Common myeloid progenitor, CD34-positive (primary cell): ENCODE measurements around the gene OPN1LW.

Source experiments
- CTCF ChIA-PET: fragments of 350-600 bp; sonication (Branson Sonifier 250); formaldehyde crosslinking; loops from one replicate; lab custom pipeline; 2021; ENCODE audit warnings: antibody characterized with exemption; lab: Charles Lee
- POLR2A ChIA-PET: fragments of 350-600 bp; sonication (Branson Sonifier 250); formaldehyde crosslinking; loops from one replicate; lab custom pipeline; 2021; ENCODE audit warnings: antibody characterized with exemption; lab: Charles Lee
- DNase-seq, 3 donors: peaks; one replicate each; pipeline versions ENCODE4 v3.0.0 to v3.0.0-alpha.2; 2013
- H3K27ac ChIP-seq, 2 experiments: 1 replicate in 1 of 2; 2 replicates in 1 of 2; pipeline ENCODE4 v1.7.0; 2013; ENCODE audit warnings: inconsistent platforms in 2 of 2, low read length in 2 of 2, mild to moderate bottlenecking in 2 of 2, low read depth in 1 of 2, moderate library complexity in 1 of 2; ENCODE audit not compliant: severe bottlenecking in 2 of 2, insufficient read depth in 1 of 2, poor library complexity in 1 of 2
- H3K27me3 ChIP-seq, 5 experiments: replicated peaks in 2 of 5; 1 replicate in 3 of 5; 2 replicates in 2 of 5; pipeline versions ENCODE4 v1.6.1 to v1.7.0; 2013; ENCODE audit warnings: low read length in 4 of 5, mild to moderate bottlenecking in 2 of 5, moderate library complexity in 2 of 5, inconsistent platforms in 1 of 5; ENCODE audit not compliant: insufficient read depth in 5 of 5, control insufficient read depth in 4 of 5
- H3K36me3 ChIP-seq, 4 experiments: 1 replicate in 2 of 4; 2 replicates in 2 of 4; pipeline versions ENCODE4 v1.6.1 to v1.7.0; 2013; ENCODE audit warnings: low read length in 3 of 4, control low read depth in 1 of 4, mild to moderate bottlenecking in 1 of 4; ENCODE audit not compliant: control insufficient read depth in 4 of 4, insufficient read depth in 4 of 4
- H3K4me1 ChIP-seq, 4 experiments: 1 replicate in 3 of 4; 2 replicates in 1 of 4; pipeline versions ENCODE4 v1.6.1 to v1.7.1; 2013; ENCODE audit warnings: low read length in 3 of 4, mild to moderate bottlenecking in 3 of 4, control low read depth in 1 of 4, inconsistent platforms in 1 of 4, moderate library complexity in 1 of 4; ENCODE audit not compliant: control insufficient read depth in 4 of 4, insufficient read depth in 4 of 4; ENCODE audit errors: control extremely low read depth in 1 of 4
- H3K4me3 ChIP-seq, 7 experiments: 1 replicate in 4 of 7; 2 replicates in 3 of 7; pipeline versions ENCODE4 v1.5.1 to v1.7.0; 2013; ENCODE audit warnings: mild to moderate bottlenecking in 7 of 7, low read length in 6 of 7, moderate library complexity in 6 of 7, inconsistent platforms in 2 of 7, low read depth in 2 of 7, control low read depth in 1 of 7; ENCODE audit not compliant: insufficient read depth in 4 of 7, control insufficient read depth in 1 of 7; ENCODE audit errors: extremely low read depth in 1 of 7
- H3K9me3 ChIP-seq, 5 experiments: 1 replicate in 4 of 5; 2 replicates in 1 of 5; pipeline versions ENCODE4 v1.6.1 to v1.7.1; 2013; ENCODE audit warnings: low read length in 4 of 5, mild to moderate bottlenecking in 2 of 5, inconsistent platforms in 1 of 5, low read depth in 1 of 5, moderate library complexity in 1 of 5; ENCODE audit not compliant: control insufficient read depth in 4 of 5, insufficient read depth in 2 of 5; ENCODE audit errors: control extremely low read depth in 1 of 5
- WGBS: methylation state at CpG from one replicate; pipeline ENCODE4 v1.1.5; 2013; ENCODE audit not compliant: insufficient coverage; 5-methylcytosine and 5-hydroxymethylcytosine counted together

The OPN1LW gene

DNA sequence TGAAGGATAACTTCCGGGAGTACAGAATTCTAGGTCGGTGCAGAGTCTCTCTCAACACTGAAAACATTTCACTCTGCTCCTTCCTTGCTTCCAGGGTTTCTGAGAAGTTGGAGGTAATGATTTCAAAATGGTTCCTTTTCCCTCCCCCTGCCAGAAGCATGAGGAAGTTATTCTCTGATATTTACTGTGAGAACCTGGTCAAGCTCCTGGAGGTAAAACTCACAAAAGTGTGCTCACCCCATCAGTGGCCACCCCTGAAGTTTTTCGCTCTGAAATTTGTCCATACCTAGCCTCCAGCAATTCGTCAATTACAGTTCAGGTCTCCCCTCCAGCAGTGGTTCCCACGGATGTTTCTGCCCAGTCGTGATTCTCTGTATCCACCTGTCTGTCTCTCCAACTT is 30.3 kb upstream of the OPN1LW start:
- DNase-seq, result no peak
- POLR2A ChIA-PET, result no interaction called here
- WGBS, result 39% methylated on average over 3 of the region's 6 CpGs
- H3K9me3 ChIP-seq, result peaks cover 0 to 4% (median 0%) of the 10 kb centered on the region in 5 experiments
- H3K4me3 ChIP-seq, result no peak overlapping the region
- CTCF ChIA-PET, result interaction anchor here (1.1 kb wide), 1 partner anchor 20 kb away, joined by 3 read pairs; no protein-coding TSS in a partner anchor
- H3K36me3 ChIP-seq, result no peaks in the 10 kb centered on the region
- no peaks in the 10 kb centered on the region for H3K4me1 ChIP-seq
- no peak overlapping the region for H3K27ac ChIP-seq
- peaks cover 0 to 6% (median 0%) of the 10 kb centered on the region in 5 experiments for H3K27me3 ChIP-seq

DNA sequence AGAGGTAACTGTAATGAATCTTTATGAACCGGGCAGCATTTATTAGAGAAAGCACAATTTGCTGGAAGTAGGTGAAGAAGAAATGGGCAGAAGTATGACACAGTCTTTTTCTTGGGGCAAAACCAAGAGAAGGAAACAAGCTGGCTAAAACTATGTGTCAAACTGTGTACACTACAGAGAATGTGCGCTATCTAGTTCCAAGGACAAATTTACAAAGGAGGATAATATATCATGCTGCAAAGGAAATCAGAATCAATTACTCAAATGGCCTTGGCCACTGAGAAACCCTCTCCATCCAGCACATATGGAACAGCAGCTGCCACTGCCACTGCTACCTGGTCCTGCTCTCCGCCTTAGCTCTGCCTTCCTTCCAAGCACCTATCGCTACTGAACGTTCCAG is 29.4 kb upstream of the OPN1LW start:
- H3K27me3 ChIP-seq, result peaks cover 0 to 6% (median 0%) of the 10 kb centered on the region in 5 experiments
- H3K27ac ChIP-seq, result no peak overlapping the region
- H3K36me3 ChIP-seq, result no peaks in the 10 kb centered on the region
- H3K9me3 ChIP-seq, result peaks cover 0 to 4% (median 0%) of the 10 kb centered on the region in 5 experiments
- H3K4me1 ChIP-seq, result no peaks in the 10 kb centered on the region
- CTCF ChIA-PET, result interaction anchor here (1.1 kb wide), 1 partner anchor 19 kb away, joined by 3 read pairs; no protein-coding TSS in a partner anchor
- H3K4me3 ChIP-seq, result no peak overlapping the region
- DNase-seq, result no peak
- 92% methylated on average over 5 of the region's 5 CpGs for WGBS
- POLR2A ChIA-PET, result no interaction called here

DNA sequence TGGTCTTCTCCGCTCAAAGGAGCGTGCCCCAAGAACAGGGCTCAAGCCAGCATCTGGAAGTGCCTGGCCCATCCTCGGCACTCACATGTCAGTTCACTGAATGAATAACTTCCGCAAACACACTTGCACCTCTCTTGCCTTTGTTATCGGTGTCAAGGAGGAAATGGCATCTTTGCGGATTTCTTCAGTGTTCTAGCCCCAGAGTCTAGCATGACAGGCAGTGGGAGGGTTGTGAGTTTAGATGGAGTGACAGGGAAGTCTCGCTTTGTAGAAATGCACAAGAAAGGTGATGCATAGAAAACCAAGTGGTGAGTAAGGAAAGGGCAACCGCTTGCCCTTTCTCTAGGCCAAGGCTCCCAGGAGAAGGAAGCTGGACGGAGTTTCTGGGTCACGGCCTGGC is 29.0 kb upstream of the OPN1LW start:
- Histone ChIP-seq H3K9me3 (peaks cover 0 to 4% (median 0%) of the 10 kb centered on the region in 5 experiments), H3K36me3 (no peaks in the 10 kb centered on the region), H3K27me3 (peaks cover 0 to 6% (median 0%) of the 10 kb centered on the region in 5 experiments), H3K4me1 (no peaks in the 10 kb centered on the region), H3K4me3 (no peak overlapping the region), H3K27ac (no peak overlapping the region)
- no peak for DNase-seq
- whole genome bisulfite sequencing, result 82% methylated on average over 9 of the region's 10 CpGs
- POLR2A ChIA-PET, result no interaction called here
- CTCF ChIA-PET, result no interaction called here

DNA sequence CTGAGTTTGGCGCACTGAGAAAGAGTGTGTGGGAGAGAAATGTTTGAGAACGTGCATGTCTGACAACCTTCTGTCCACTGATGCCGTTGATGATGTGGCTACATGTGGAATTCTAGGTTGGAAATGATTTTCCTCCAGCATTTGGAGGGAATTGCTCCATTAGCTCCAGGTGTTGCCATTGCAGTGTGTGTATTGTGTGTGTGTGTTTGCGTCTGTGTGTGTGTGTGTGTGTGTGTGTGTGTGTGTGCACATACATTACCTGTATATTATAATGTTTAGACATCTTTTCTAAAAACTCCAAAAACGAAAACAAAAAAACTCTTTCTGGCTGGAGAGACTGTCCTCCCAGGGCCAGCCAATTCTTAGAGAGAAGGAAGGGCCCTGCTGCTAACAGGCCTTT is 28.3 kb upstream of the OPN1LW start:
- Histone ChIP-seq H3K9me3 (peaks cover 0 to 2% (median 0%) of the 10 kb centered on the region in 5 experiments), H3K27ac (no peak overlapping the region), H3K36me3 (no peaks in the 10 kb centered on the region), H3K27me3 (peaks cover 0 to 6% (median 0%) of the 10 kb centered on the region in 5 experiments), H3K4me3 (no peak overlapping the region), H3K4me1 (no peaks in the 10 kb centered on the region)
- POLR2A ChIA-PET, result no interaction called here
- CTCF ChIA-PET, result no interaction called here
- 80% methylated on average over 1 of the region's 5 CpGs for WGBS
- DNase-seq, result no peak

DNA sequence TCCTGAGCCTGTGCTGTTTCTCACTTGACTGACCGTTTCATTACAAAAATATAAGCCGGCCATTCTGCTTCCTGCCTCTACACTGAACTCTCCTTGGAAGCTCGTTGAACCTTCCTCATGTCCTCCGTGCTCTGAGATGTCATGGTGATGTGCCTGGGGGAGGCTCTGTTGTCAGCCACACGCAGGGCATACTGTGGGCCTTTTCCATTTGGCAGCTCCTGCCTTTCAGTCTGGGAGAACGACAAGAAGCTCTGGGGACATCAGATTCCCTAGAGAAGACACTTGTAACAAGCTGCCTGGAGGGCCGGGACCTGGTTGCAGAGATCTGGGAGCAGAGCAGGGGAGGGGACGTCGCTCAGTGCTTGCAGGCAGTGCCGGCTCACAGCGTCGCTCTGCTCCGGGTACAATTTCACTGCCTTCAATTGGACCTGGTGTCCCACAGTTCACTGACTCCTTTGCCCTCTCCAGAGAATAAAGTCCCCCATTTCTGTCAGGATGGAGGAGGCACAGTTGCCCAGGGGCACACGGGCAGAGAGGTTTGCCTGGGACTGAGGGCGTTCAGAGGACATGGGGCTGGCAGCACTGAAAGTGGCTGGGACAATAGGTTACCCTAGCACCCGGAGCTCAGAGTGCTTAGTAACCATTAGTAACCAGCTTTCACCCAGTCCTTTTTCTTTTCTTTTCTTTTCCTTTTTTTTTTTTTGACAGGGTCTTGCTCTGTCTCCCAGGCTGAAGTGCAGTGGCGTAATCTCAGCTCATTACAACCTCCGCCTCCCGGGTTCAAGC is 27.4 kb upstream of the OPN1LW start:
- Histone ChIP-seq H3K36me3 (no peaks in the 10 kb centered on the region), H3K27me3 (peaks cover 0 to 6% (median 0%) of the 10 kb centered on the region in 5 experiments), H3K4me1 (peaks cover 0 to 1% (median under 1%) of the 10 kb centered on the region in 4 experiments), H3K4me3 (no peak overlapping the region), H3K27ac (no peak overlapping the region), H3K9me3 (peaks cover 0 to 2% (median 0%) of the 10 kb centered on the region in 5 experiments)
- 89% methylated on average over 13 of the region's 19 CpGs for WGBS
- POLR2A ChIA-PET, result no interaction called here
- DNase-seq, result no peak
- CTCF ChIA-PET, result interaction anchor here (0.9 kb wide), 1 partner anchor 9 kb away, joined by 3 read pairs; no protein-coding TSS in a partner anchor

DNA sequence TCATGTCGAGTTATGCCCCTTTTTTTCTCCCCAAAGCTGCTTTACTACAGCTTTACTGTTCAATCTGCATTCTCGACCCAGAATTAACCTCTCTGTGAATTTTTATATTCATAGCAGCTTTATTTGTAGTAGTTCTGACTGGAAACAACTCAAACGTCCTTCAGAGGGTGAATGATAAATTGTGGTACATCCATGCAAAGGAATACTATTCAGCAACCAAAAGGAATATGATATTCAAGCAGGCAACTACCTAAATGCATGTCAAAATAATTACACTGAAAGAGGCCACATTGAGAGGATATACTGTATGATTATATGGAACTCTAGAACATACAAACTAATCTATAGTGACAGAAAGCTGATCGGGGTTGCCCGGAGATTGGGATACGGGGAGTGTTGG is 26.5 kb upstream of the OPN1LW start:
- WGBS, result 100% methylated on average over 3 of the region's 6 CpGs
- peaks cover 0 to 2% (median 0%) of the 10 kb centered on the region in 5 experiments for H3K9me3 ChIP-seq
- no peak for DNase-seq
- POLR2A ChIA-PET, result no interaction called here
- peaks cover 0 to 6% (median 0%) of the 10 kb centered on the region in 5 experiments for H3K27me3 ChIP-seq
- CTCF ChIA-PET, result interaction anchor here (1.0 to 1.3 kb wide), 2 partner anchors 18 to 19 kb away, joined by 3 read pairs; no protein-coding TSS in a partner anchor
- H3K36me3 ChIP-seq, result no peaks in the 10 kb centered on the region
- peaks cover 0 to 11% (median 9%) of the 10 kb centered on the region in 4 experiments for H3K4me1 ChIP-seq
- no peak overlapping the region for H3K4me3 ChIP-seq
- no peak overlapping the region for H3K27ac ChIP-seq

DNA sequence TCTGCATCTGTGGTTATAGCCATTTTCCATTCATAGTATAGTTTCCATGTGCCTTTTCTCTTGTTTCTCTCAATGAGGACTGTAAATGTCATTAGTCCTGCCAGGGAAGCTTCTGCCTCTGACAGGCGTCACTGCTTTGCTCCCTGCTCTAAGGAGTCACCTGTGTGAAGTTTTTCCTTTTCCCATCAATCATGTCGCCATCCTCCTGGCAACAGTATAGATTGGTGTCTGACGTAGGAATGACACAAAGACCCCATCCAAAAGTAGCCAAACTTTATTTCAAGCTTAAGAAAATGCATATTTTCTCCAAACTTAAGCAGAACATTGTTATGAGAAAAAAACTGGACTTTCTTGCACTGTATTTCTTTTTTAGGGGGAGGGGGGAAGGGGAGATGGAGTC is 23.5 kb upstream of the OPN1LW start:
- Histone ChIP-seq H3K27me3 (peaks cover 0 to 7% (median 0%) of the 10 kb centered on the region in 5 experiments), H3K9me3 (peaks cover 0 to 2% (median 0%) of the 10 kb centered on the region in 5 experiments), H3K4me1 (peaks cover 11 to 32% (median 22%) of the 10 kb centered on the region in 4 experiments), H3K27ac (no peak overlapping the region), H3K36me3 (no peaks in the 10 kb centered on the region), H3K4me3 (no peak overlapping the region)
- no peak for DNase-seq
- POLR2A ChIA-PET, result no interaction called here
- WGBS, result 100% methylated on average over 1 of the region's 3 CpGs
- CTCF ChIA-PET, result no interaction called here
